HG02798 (cell line): Measurements from ENCODE around the gene SCN1A.
A peak's percentile ranks its signal among the peaks of the same experiment; 100 is the strongest.
"Not testable (repeated sequence)": the region's sequence is repeated elsewhere in the genome, so short reads cannot be mapped to it uniquely, and the experiment has no call there.

Experiments used
- ATAC-seq: cut with Tn5 transposase; IDR thresholded peaks from one replicate; pipeline ENCODE4 v1.9.1; 2021; ENCODE audit warnings: mild to moderate bottlenecking; ENCODE audit not compliant: unreplicated experiment, poor library complexity

Gene SCN1A

DNA sequence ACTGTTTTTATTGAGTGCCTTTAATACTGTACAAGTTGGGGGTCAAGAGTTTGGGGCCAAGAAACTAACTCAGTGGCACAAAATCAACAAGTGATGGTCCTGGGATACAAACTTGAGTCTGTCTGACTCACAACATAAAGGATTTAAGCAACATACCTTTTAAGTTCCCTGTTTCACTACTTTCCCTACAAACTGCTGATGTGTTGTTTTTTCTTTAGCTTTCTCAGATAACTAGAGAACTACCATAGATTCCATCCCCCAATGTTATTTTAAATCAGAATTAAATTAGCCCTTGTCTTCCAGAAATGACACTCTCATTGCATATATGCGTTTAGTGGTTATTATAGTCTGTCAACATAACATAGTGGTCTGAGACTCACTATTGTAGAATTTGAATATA lies 116.2 kb downstream of the SCN1A start:
- ATAC-seq = no peak

DNA sequence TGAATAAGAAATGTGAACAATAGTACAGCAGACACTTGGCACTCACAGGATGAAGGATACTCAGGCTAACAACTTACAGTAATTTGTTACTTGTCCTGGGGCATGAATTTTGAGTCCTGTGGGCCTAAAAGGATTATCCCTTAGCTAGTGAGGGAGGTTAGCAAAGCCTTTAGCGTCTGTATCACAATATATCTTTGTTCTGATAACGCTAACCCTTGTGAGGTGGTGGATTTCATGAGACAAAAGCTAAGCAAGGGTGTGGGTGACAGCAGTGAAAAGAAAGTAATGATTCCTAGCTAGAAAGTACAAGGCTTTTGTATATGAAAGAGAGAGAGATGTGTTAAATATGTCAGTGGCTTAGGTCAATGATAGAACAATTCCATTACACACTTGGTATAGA lies 127.4 kb downstream of the SCN1A start:
- no peak for ATAC-seq

- no peak for ATAC-seq
Observed at GRCh38 chr2:165990846-165991245, 137.0 kb downstream of the SCN1A start.

DNA sequence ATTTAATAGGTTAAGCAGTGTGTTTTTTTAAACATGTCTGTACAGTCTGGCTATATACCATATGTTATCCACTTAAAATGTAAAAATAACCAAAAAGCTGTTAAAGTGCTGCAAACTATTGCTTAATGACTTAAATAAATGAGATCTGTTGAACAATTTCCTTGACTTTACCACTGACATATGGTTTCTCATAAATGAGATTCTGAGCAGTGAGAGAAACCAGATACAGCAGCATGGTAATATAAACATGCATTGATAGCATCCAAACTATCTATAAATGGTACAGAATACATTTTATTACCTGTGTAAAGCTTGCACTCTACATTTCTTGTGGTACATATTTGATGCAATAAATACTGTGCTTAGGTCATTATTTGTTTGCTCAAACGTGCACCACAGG lies 138.0 kb downstream of the SCN1A start:
- ATAC-seq = no peak

GRCh38 chr2:165985120-165985519 lies 142.7 kb downstream of the SCN1A start:
- no peak for ATAC-seq

- ATAC-seq = not testable (repeated sequence)
Observed at GRCh38 chr2:165972161-165972560, 155.7 kb downstream of the SCN1A start.

- ATAC-seq = no peak
Observed at GRCh38 chr2:165970663-165971062, 157.2 kb downstream of the SCN1A start.

- ATAC-seq = no peak
Observed at GRCh38 chr2:165969227-165969626, 158.6 kb downstream of the SCN1A start.

DNA sequence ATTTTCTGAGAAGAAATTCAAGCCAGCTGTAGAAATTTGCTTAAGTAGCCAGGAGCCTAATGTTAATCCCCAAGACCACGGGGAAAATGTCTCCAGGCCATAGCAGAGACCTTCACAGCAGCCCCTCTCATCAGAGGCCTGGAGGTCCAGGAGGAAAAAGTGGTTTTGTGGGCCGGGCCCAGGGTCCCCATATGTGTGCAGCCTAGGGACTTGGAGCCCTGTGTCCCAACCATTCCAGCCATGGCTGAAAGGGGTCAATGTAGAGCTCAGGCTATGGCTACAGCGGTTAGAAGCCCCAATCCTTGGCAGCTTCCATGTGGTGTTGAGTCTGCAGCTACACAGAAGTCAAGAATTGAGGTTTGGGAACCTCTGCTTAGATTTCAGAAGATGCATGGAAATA lies 160.1 kb downstream of the SCN1A start:
- no peak for ATAC-seq

DNA sequence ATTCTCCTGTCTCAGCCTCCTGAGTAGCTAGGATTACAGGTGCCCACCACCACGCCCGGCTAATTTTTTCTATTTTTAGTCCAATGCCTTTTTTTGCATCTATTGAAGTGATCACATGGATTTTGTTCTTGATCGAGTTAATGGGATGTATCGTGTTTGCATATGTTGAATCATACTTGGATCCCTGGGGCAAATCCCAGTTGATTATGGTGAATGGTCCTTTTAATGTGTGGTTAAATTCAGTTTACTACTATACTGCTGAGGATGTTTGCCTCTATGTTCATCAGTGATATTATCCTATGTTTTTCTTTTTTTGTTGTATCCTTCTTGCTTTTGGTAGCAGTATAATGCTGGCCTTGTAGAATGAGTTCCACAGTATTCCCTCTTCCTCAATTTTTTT lies 166.0 kb downstream of the SCN1A start:
- ATAC-seq = no peak

DNA sequence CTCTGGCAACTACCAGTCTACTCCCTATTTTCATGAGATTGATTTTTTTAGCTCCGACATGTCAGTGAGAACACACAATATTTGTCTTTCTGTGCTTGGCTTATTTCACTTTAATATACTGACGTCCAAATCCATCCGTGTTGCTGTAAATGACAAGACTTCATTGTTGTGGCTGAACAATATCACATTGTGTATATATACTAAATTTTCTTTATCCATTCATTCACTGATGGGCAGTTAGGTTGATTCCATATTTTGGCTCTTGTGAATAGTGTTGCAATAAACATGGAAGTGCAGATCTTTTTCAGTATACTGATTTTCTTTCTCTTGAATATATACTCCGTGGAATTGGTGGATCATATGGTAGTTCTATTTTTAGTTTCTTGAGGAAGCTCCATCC lies 168.4 kb downstream of the SCN1A start:
- ATAC-seq = no peak

GRCh38 chr2:165958313-165958960 lies 169.4 kb downstream of the SCN1A start:
- no peak for ATAC-seq

- no peak for ATAC-seq
Observed at GRCh38 chr2:165957030-165957675, 170.7 kb downstream of the SCN1A start.

DNA sequence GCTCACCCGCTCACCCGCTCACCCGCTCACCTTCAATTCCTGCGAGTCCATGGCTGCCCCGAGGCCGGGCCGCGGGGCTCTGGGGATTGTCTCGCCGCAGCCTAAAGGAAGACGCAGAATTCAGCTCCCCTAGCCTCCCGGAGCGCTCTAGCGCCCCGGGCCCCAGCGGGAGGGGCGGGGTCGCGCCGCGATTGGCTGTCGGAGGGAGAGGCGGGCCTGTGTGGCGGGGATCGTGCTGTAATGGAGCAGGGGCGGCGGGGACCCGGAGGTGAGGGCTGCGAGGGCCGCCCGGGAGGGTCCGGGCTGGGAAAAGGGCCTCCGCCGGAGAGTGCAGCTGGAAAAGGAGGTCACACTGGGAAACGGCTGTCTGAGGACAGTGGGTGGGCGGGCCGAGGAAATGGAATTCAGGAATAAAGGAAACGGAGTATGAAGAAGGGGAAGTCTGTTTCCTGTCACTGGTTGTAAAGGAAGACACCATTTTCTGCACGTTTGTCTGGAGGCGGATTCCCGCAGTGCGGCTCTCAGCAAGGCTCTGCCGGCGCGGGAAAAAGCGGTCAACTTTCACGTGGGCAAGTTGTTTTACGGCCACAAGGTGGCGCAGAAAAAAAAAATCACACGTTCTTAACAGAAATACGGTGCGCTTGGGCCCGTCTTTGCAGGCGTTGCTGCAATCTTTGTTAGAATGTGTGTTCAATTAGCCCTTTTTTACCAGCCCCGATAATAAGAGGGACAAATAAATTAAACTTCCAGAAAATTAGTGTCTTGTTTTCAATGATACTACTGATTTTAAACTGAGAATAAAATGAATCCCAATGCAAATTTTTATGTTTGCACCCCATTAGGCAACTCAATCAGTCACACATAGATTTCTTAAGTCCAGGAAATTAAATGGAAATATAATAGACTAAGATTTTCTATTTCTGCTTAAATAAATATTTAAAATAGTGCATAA lies 173.9 kb downstream of the SCN1A start, which contains the start of gene TTC21B:
TSS of gene TTC21B (minus strand) at position 122 of the 952 bp plus-strand sequence. CDS start at position 51, 71 bp downstream.
- ATAC-seq = peak; percentile 97

DNA sequence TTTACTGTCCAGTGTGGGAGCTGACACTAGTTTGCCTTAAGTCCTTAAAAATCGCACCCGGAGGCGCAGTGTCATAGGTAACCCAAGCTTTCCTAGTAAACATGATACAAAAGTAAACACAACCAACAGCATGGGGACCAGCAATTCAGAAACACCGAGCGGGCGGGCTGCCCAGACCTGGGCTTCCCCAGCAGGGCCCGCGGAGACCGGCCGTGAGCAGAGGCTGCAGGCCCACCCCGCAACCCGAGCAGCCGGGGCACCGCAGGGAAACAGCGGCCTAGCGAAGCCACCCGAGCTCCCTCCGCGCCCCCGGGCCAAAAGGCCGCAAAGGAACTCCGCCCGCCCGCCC lies 174.5 kb downstream of the SCN1A start:
- peak; percentile 40 for ATAC-seq

DNA sequence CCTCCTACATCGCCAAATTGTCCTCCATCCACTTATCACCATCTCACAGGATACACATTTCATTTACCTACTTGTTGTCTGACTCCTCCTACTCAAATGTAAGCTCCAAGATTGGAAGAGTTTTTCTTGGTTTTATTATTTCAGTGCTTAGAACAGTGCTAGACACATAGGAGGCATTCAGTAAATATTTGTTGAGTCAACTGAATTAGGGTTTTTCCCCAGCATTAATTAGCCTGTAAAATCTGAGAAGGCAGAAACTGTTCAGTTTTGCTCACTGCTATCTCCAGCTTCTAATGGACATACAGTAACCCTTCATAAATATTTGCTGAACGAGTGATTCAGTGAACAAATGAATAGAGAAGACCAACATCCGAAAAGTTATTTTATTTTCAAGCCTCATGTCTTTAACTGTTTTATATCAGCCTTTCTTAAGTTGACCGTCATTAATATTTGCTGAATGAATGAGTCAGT lies 175.0 kb downstream of the SCN1A start:
- no peak for ATAC-seq

- no peak for ATAC-seq
Observed at GRCh38 chr2:165952085-165952484, 175.7 kb downstream of the SCN1A start.

- ATAC-seq = no peak
Observed at GRCh38 chr2:165950438-165950837, 177.4 kb downstream of the SCN1A start.

DNA sequence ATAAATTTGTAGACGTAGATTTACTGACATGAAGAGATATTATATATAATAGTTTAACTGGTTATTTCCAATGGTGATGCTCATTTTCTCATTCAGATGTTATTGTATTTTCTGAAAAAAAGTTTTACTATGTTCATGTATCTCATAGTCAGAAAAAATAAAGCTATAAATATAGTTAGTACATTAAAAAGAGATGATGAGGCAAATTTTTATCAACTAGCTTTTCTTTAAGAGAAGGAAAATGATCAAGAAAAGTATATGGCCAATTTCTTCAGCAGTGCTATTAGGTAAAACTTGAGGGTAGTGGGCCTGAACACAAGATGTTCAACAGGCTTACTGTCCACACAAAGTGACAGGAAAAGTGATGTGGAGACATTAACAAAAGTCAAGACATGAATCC lies 186.0 kb downstream of the SCN1A start:
- ATAC-seq = no peak

DNA sequence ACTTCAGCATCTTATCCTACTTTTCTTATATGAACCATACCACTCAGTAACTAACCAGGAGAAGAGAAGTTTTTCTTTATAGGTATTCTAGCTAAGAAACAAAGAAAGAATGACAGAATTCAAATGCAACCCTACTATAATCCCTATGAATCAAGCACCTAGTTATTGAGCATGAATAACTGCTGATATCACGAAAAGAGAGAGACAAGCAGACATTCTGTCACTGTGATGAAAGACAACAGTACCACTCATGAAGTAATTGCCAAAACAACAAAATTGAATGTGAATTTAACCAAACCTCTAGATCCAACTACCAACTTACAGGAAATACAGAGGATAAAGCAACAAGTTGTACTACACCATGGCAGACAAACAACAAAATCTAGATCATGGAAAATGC lies 189.6 kb downstream of the SCN1A start:
- no peak for ATAC-seq
